HCT116 (cell line): Measurements from ENCODE around the gene GDF10. TPM values are rescaled to one million over a fixed set of nuclear protein-coding genes. Genes with fewer than 3 reads are reported as not detected.

ENCODE experiments used
- ATAC-seq: fragments of 200-7000 bp; cut with Tn5 transposase; 2 replicates; pipeline ENCODE4 v1.9.1; 2020; ENCODE audit warnings: mild to moderate bottlenecking, moderate library complexity
- BruUV-seq: library from RNA; stranded (reverse); fragments of 400-500 nt; replicated peaks from 2 replicates; lab custom pipeline; 2021; lab: Mats Ljungman, UMichigan
- CTCF ChIA-PET: fragments of 300-600 bp; sonication (Branson Sonifier 250); formaldehyde crosslinking; loops from one replicate; lab custom pipeline; 2021; ENCODE audit warnings: antibody characterized with exemption; lab: Charles Lee
- POLR2A ChIA-PET: fragments of 300-600, 350-600 bp; sonication (Branson Sonifier 250); formaldehyde crosslinking; loops from one replicate; lab custom pipeline; 2021; ENCODE audit warnings: antibody characterized with exemption; lab: Charles Lee
- RAD21 ChIA-PET, 2 experiments: fragments of 300-600 bp; sonication (Branson Sonifier 250); formaldehyde crosslinking; loops; one replicate each; lab custom pipeline; 2023; ENCODE audit warnings: low total read pairs in 2 of 2; ENCODE audit not compliant: uncharacterized antibody in 2 of 2, unreplicated experiment in 2 of 2, low non-redundant PET in 1 of 2; lab: Charles Lee
- DNase-seq: peaks from one replicate; pipeline ENCODE4 v3.0.0-alpha.2; 2010; ENCODE audit warnings: low read depth, low spot score
- H2AFZ ChIP-seq: fragments of 200-600 bp; shearing (Covaris generic), sonication (generic); 2 replicates; pipeline ENCODE4 v1.6.1; 2017; ENCODE audit warnings: low read depth, mixed run types, mixed read lengths, antibody characterized with exemption, low read length; ENCODE audit not compliant: poor library complexity, severe bottlenecking
- H3K27ac ChIP-seq: 2 replicates; pipeline ENCODE4 v1.5.1; 2012; ENCODE audit warnings: low read depth, low read length
- H3K27me3 ChIP-seq: fragments of 200-600 bp; sonication (generic); 2 replicates; pipeline ENCODE4 v1.6.1; 2016; ENCODE audit warnings: mixed run types, low read length, mixed read lengths; ENCODE audit not compliant: insufficient read depth
- H3K36me3 ChIP-seq, 2 experiments: fragments of 200-500 bp in 1 of 2; fragments of 200-600 bp in 1 of 2; sonication (Bioruptor generic) in 1 of 2; sonication (generic) in 1 of 2; 2 replicates each; pipeline versions ENCODE4 v1.5.1 to v1.6.1; 2014 to 2016; ENCODE audit warnings: low read length in 2 of 2, inconsistent platforms in 1 of 2, mixed read lengths in 1 of 2, mixed run types in 1 of 2; ENCODE audit not compliant: insufficient read depth in 2 of 2, control insufficient read depth in 1 of 2
- H3K4me1 ChIP-seq, 2 experiments: fragments of 200-600 bp in 1 of 2; sonication (generic) in 1 of 2; 2 replicates each; pipeline versions ENCODE4 v1.5.1 to v1.6.1; 2012 to 2017; ENCODE audit warnings: low read length in 2 of 2, inconsistent platforms in 1 of 2, mild to moderate bottlenecking in 1 of 2, mixed read lengths in 1 of 2, mixed run types in 1 of 2, moderate library complexity in 1 of 2; ENCODE audit not compliant: insufficient read depth in 2 of 2, control insufficient read depth in 1 of 2
- H3K4me2 ChIP-seq: fragments of 200-600 bp; sonication (generic); 2 replicates; pipeline ENCODE4 v1.6.1; 2017; ENCODE audit warnings: mixed run types, low read length, mixed read lengths
- H3K4me3 ChIP-seq, 2 experiments: fragments of 200-600 bp in 1 of 2; sonication (generic) in 1 of 2; replicated peaks in 1 of 2; 2 replicates each; pipeline ENCODE4 v1.5.1; 2011 to 2016; ENCODE audit warnings: low read length in 2 of 2, control low read depth in 1 of 2, low read depth in 1 of 2, mild to moderate bottlenecking in 1 of 2, mixed read lengths in 1 of 2, mixed run types in 1 of 2
- H3K79me2 ChIP-seq: fragments of 200-600 bp; sonication (generic); 2 replicates; pipeline ENCODE4 v1.6.1; 2017; ENCODE audit warnings: mild to moderate bottlenecking, mixed run types, low read length, moderate library complexity, mixed read lengths; ENCODE audit not compliant: insufficient read depth
- H3K9ac ChIP-seq: fragments of 200-600 bp; sonication (generic); 2 replicates; pipeline ENCODE4 v1.6.1; 2016; ENCODE audit warnings: low read length, mixed read lengths
- H3K9me2 ChIP-seq: fragments of 200-600 bp; sonication (generic), shearing (Covaris generic); 2 replicates; pipeline ENCODE4 v1.6.1; 2017; ENCODE audit warnings: mixed run types, mild to moderate bottlenecking, moderate library complexity; ENCODE audit not compliant: insufficient read depth
- H3K9me3 ChIP-seq, 2 experiments: fragments of 200-500 bp in 1 of 2; fragments of 200-600 bp in 1 of 2; sonication (Bioruptor generic) in 1 of 2; sonication (generic) in 1 of 2; 2 replicates each; pipeline ENCODE4 v1.6.1; 2014 to 2017; ENCODE audit warnings: low read length in 2 of 2, mixed read lengths in 2 of 2, inconsistent platforms in 1 of 2, low read depth in 1 of 2, mild to moderate bottlenecking in 1 of 2, mixed run types in 1 of 2, moderate library complexity in 1 of 2; ENCODE audit not compliant: control insufficient read depth in 1 of 2, insufficient read depth in 1 of 2
- H4K20me1 ChIP-seq: fragments of 200-600 bp; sonication (generic), shearing (Covaris generic); 2 replicates; pipeline ENCODE4 v1.6.1; 2017; ENCODE audit warnings: mixed run types, mild to moderate bottlenecking, moderate library complexity; ENCODE audit not compliant: insufficient read depth
- ATF3 ChIP-seq: IDR thresholded peaks from 2 replicates; pipeline ENCODE4 v1.6.1; 2012
- CEBPB ChIP-seq: IDR thresholded peaks from 2 replicates; pipeline ENCODE4 v1.6.1; 2012; ENCODE audit warnings: low read depth
- CTCF ChIP-seq, 3 experiments: fragments of 200-600 bp in 1 of 3; sonication (generic) in 1 of 3; IDR thresholded peaks in 2 of 3; conservative IDR thresholded peaks in 1 of 3; 2 replicates each; pipeline ENCODE4 v1.5.1; 2012 to 2017; ENCODE audit warnings: low read depth in 2 of 3, low read length in 2 of 3, antibody characterized with exemption in 1 of 3, borderline replicate concordance in 1 of 3, control low read depth in 1 of 3, mild to moderate bottlenecking in 1 of 3, mixed read lengths in 1 of 3, mixed run types in 1 of 3, moderate library complexity in 1 of 3; ENCODE audit not compliant: insufficient read depth in 1 of 3
- EGR1 ChIP-seq: IDR thresholded peaks from 2 replicates; pipeline ENCODE4 v1.6.1; 2012; ENCODE audit warnings: low read depth
- EZH2 ChIP-seq: fragments of 200-600 bp; sonication (generic); IDR thresholded peaks from 2 replicates; pipeline ENCODE4 v1.6.1; 2017; ENCODE audit warnings: antibody characterized with exemption, mixed run types
- FOSL1 ChIP-seq: IDR thresholded peaks from 2 replicates; pipeline ENCODE4 v1.6.1; 2012; ENCODE audit warnings: low read depth
- JUND ChIP-seq: IDR thresholded peaks from 2 replicates; pipeline ENCODE4 v1.6.1; 2012
- MAX ChIP-seq: IDR thresholded peaks from 2 replicates; pipeline ENCODE4 v1.6.1; 2012
- POLR2A ChIP-seq: IDR thresholded peaks from 2 replicates; pipeline ENCODE4 v1.7.0; 2011; ENCODE audit warnings: borderline replicate concordance; ENCODE audit not compliant: insufficient read depth, insufficient read length; ENCODE audit errors: extremely low read depth
- POLR2AphosphoS5 ChIP-seq: IDR thresholded peaks from 2 replicates; pipeline ENCODE4 v1.6.1; 2011; ENCODE audit warnings: mild to moderate bottlenecking, low read depth, low read length, moderate library complexity
- RAD21 ChIP-seq: IDR thresholded peaks from 2 replicates; pipeline ENCODE4 v1.6.1; 2012; ENCODE audit warnings: low read depth, mild to moderate bottlenecking
- REST ChIP-seq: IDR thresholded peaks from 2 replicates; pipeline ENCODE4 v1.6.1; 2012; ENCODE audit warnings: low read depth
- SIN3A ChIP-seq: IDR thresholded peaks from 2 replicates; pipeline ENCODE4 v1.6.1; 2012; ENCODE audit warnings: low read depth
- SP1 ChIP-seq: IDR thresholded peaks from 2 replicates; pipeline ENCODE4 v1.6.1; 2012; ENCODE audit warnings: low read depth
- SRF ChIP-seq: IDR thresholded peaks from 2 replicates; pipeline ENCODE4 v1.6.1; 2012; ENCODE audit warnings: low read depth
- TCF7L2 ChIP-seq: IDR thresholded peaks from 2 replicates; pipeline ENCODE4 v1.7.0; 2011; ENCODE audit warnings: borderline replicate concordance, inconsistent platforms; ENCODE audit not compliant: insufficient read depth, insufficient read length; ENCODE audit errors: extremely low read depth
- YY1 ChIP-seq: IDR thresholded peaks from 2 replicates; pipeline ENCODE4 v1.6.1; 2011; ENCODE audit warnings: low read length, low read depth, moderate library complexity, mild to moderate bottlenecking; ENCODE audit not compliant: insufficient replicate concordance; ENCODE audit errors: extremely low read depth
- ZFX ChIP-seq: fragments of 450-650 bp; IDR thresholded peaks from 2 replicates; pipeline ENCODE4 v1.6.1; 2017
- ZNF274 ChIP-seq: fragments of 200-500 bp; sonication (Bioruptor generic); IDR thresholded peaks from 2 replicates; pipeline ENCODE4 v1.6.1; 2014; ENCODE audit warnings: mild to moderate bottlenecking, low read depth, low read length, inconsistent platforms
- intact Hi-C: fragments of 100-400 bp; cut with micrococcal nuclease; formaldehyde crosslinking; loops from 2 replicates; pipeline ENCODE4 v1.10.0; 2022
- total RNA-seq: library from RNA; stranded (reverse); gene quantifications from one replicate; pipeline ENCODE4 v1.2.1, GENCODE V29; 2021; ENCODE audit not compliant: unreplicated experiment

GDF10 gene
- total RNA-seq, 1 experiment from 2014 or later, result not detected

GRCh38 chr10:47297866-47298540 lies 2.0 kb upstream of the GDF10 start:
- Histone ChIP-seq H3K9me2 (no peaks in the 10 kb centered on the region), H3K4me3 (no peak overlapping the region), H3K4me2 (no peak overlapping the region), H3K4me1 (no peaks in the 10 kb centered on the region), H3K9me3 (no peaks in the 10 kb centered on the region), H3K27me3 (0 out of 2 replicates have a peak, but pooled peaks cover 11% of the 10 kb centered on the region), H3K79me2 (no peaks in the 10 kb centered on the region), H4K20me1 (no peaks in the 10 kb centered on the region), H2AFZ (no peak overlapping the region), H3K36me3 (no peaks in the 10 kb centered on the region), H3K27ac (no peak overlapping the region)
- DNase-seq (no peak), ATAC-seq (no peak)
- intact Hi-C loops, result no loop called here
- ChIA-PET CTCF (interaction anchor here (1.2 to 1.4 kb wide), 2 partner anchors 250 to 304 kb away, joined by 3 read pairs; no protein-coding TSS in a partner anchor), RAD21 (no interaction called here), POLR2A (interaction anchor here (0.7 kb wide), 1 partner anchor 77 kb away, joined by 4 read pairs; no protein-coding TSS in a partner anchor)
- no TSS peak for BruUV-seq
- TF ChIP-seq RAD21 (no peak), EGR1 (no peak), ZNF274 (no peak), TCF7L2 (no peak), JUND (no peak), CTCF (IDR thresholded peaks at IDR 0.05 in 2 of 3, conservative IDR thresholded peaks at IDR 0.05 in 1 of 3; ENCODE audit: borderline replicate concordance in 1 of 3, insufficient read depth in 1 of 3, low read depth in 2 of 3, low read length in 2 of 3) (no peak), MAX (no peak), EZH2 (no peak), POLR2A (no peak), YY1 (no peak), POLR2AphosphoS5 (no peak), CEBPB (no peak), SRF (no peak), REST (no peak), ATF3 (no peak), FOSL1 (no peak), SIN3A (no peak), ZFX (no peak), SP1 (no peak)
- TF ChIP-seq, all 23 proteins: peak for 0
- H3K9ac ChIP-seq, result no peak overlapping the region
